Measurements from ENCODE around the gene MX2.

Gene MX2

DNA sequence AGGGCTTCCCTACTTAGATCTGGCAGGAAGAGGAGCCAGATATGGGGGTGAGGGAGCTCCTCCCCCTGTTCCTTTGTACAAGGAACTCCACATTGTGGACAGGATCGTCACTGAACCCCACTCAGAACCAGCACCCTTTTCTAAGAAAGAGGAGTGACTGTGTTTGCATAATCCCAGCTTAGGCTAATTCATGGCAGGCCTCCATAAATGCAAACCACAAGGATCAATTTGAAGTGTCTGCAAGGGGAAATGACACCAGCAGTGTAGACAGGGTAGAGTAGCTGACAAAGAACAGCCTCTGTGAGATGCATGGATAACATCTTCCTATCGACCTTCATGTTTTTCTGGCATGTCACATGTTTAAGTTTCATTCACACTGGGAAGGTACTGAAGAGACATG lies 75.9 kb downstream of the MX2 start:
- ChIA-PET CTCF (interaction anchor here (0.8 to 1.0 kb wide), 2 partner anchors 11 to 154 kb away, joined by 3 to 4 read pairs; no protein-coding TSS in a partner anchor), POLR2A (no interaction called here)
- Histone ChIP-seq H3K36me3 (ENCODE audit: control insufficient read depth in 4 of 4, insufficient read depth in 4 of 4, low read length in 3 of 4) (peaks cover 0 to 77% (median 14%) of the 10 kb centered on the region in 4 experiments), H3K27me3 (replicated peaks in 2 of 5; ENCODE audit: control insufficient read depth in 4 of 5, insufficient read depth in 5 of 5, low read length in 4 of 5) (no peaks in the 10 kb centered on the region), H3K27ac (ENCODE audit: insufficient read depth in 1 of 2, low read depth in 1 of 2, low read length in 2 of 2, poor library complexity in 1 of 2, severe bottlenecking in 2 of 2) (no peak overlapping the region), H3K9me3 (ENCODE audit: control extremely low read depth in 1 of 5, control insufficient read depth in 4 of 5, insufficient read depth in 2 of 5, low read depth in 1 of 5, low read length in 4 of 5) (peaks cover 0 to 11% (median 3%) of the 10 kb centered on the region in 5 experiments), H3K4me3 (ENCODE audit: control insufficient read depth in 1 of 7, extremely low read depth in 1 of 7, insufficient read depth in 4 of 7, low read depth in 2 of 7, low read length in 6 of 7) (no peak overlapping the region), H3K4me1 (ENCODE audit: control extremely low read depth in 1 of 4, control insufficient read depth in 4 of 4, insufficient read depth in 4 of 4, low read length in 3 of 4) (no peaks in the 10 kb centered on the region)
- no peak for DNase-seq
- WGBS (ENCODE audit: insufficient coverage): 64% methylated on average over 1 of the region's 2 CpGs

DNA sequence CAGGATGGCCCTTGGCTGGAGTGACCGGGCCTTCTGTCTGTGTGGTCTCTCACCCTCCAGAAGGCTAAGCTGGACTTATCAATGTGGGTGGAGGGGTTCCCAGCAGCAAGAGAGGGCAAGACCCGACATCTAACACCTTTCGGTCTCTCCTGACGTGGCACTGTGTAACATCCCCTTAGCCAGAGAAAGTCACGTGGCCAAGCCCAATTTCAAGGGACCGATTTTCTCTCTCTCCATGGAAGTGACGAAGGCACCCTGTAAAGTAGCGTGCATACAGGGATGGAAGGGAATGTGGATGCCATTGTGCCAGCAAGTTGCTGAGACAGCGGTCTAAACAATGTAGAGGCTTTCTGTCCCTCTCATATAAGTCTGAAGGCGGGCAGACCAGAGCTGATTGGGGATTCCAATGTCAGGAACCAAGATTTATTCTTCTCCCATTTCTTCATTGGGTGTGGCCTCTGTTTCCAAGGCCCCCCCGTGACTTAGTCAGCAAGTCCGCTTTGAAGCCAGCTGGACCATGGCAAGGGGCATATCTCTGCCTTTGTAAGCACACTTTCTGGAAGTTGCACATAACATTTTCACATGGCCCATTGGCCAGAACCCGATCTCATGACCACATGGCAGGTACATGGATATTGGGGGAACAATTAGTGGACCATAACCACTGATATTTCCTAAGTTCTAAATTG lies 76.7 kb downstream of the MX2 start:
- Histone ChIP-seq H3K4me1 (ENCODE audit: control extremely low read depth in 1 of 4, control insufficient read depth in 4 of 4, insufficient read depth in 4 of 4, low read length in 3 of 4) (no peaks in the 10 kb centered on the region), H3K27ac (ENCODE audit: insufficient read depth in 1 of 2, low read depth in 1 of 2, low read length in 2 of 2, poor library complexity in 1 of 2, severe bottlenecking in 2 of 2) (no peak overlapping the region), H3K27me3 (replicated peaks in 2 of 5; ENCODE audit: control insufficient read depth in 4 of 5, insufficient read depth in 5 of 5, low read length in 4 of 5) (no peaks in the 10 kb centered on the region), H3K36me3 (ENCODE audit: control insufficient read depth in 4 of 4, insufficient read depth in 4 of 4, low read length in 3 of 4) (peaks cover 0 to 75% (median 17%) of the 10 kb centered on the region in 4 experiments), H3K4me3 (ENCODE audit: control insufficient read depth in 1 of 7, extremely low read depth in 1 of 7, insufficient read depth in 4 of 7, low read depth in 2 of 7, low read length in 6 of 7) (no peak overlapping the region), H3K9me3 (ENCODE audit: control extremely low read depth in 1 of 5, control insufficient read depth in 4 of 5, insufficient read depth in 2 of 5, low read depth in 1 of 5, low read length in 4 of 5) (peaks cover 0 to 11% (median under 1%) of the 10 kb centered on the region in 5 experiments)
- ChIA-PET CTCF (no interaction called here), POLR2A (no interaction called here)
- DNase-seq: no peak
- 98% methylated on average over 8 of the region's 13 CpGs for WGBS (ENCODE audit: insufficient coverage)

DNA sequence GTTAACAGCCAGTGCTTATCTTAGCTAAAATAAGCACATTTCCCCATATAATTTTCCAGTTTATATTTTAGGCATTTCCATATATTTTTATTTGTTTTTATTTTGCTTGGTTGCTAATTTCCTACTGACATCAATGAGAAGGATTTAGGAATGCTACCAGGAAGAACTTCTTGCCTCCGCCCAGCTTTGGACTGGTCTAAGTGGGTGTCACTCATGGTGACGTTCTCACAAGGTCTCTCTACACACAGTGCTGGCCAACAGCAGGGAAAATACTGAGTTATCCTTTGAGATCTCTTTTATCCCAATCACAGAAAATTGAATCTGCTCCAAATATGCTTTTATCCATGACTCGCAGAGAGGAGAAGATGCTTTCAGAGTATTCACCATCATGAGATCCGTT lies 77.4 kb downstream of the MX2 start:
- POLR2A ChIA-PET: no interaction called here
- WGBS (ENCODE audit: insufficient coverage): 68% methylated on average over 4 of the region's 4 CpGs

DNA sequence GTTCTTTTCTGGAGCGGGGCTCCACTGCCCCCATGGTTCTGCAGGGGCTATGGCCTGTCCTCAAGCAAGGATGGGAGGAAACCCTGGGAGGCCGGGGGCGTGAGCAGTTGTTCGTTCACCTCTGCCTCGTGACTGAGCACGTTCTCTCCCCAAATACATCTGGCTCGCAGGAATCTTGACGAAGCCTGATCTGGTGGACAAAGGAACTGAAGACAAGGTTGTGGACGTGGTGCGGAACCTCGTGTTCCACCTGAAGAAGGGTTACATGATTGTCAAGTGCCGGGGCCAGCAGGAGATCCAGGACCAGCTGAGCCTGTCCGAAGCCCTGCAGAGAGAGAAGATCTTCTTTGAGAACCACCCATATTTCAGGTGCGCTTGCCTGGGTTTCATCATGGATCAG lies 79.7 kb downstream of the MX2 start:
- Histone ChIP-seq H3K4me1 (ENCODE audit: control extremely low read depth in 1 of 4, control insufficient read depth in 4 of 4, insufficient read depth in 4 of 4, low read length in 3 of 4) (no peaks in the 10 kb centered on the region), H3K9me3 (ENCODE audit: control extremely low read depth in 1 of 5, control insufficient read depth in 4 of 5, insufficient read depth in 2 of 5, low read depth in 1 of 5, low read length in 4 of 5) (no peaks in the 10 kb centered on the region), H3K27ac (ENCODE audit: insufficient read depth in 1 of 2, low read depth in 1 of 2, low read length in 2 of 2, poor library complexity in 1 of 2, severe bottlenecking in 2 of 2) (no peak overlapping the region), H3K4me3 (ENCODE audit: control insufficient read depth in 1 of 7, extremely low read depth in 1 of 7, insufficient read depth in 4 of 7, low read depth in 2 of 7, low read length in 6 of 7) (no peak overlapping the region), H3K36me3 (ENCODE audit: control insufficient read depth in 4 of 4, insufficient read depth in 4 of 4, low read length in 3 of 4) (peaks cover 0 to 59% (median 18%) of the 10 kb centered on the region in 4 experiments), H3K27me3 (replicated peaks in 2 of 5; ENCODE audit: control insufficient read depth in 4 of 5, insufficient read depth in 5 of 5, low read length in 4 of 5) (no peaks in the 10 kb centered on the region)
- DNase-seq: no peak
- POLR2A ChIA-PET: no interaction called here
- CTCF ChIA-PET: no interaction called here
- 98% methylated on average over 11 of the region's 14 CpGs for whole genome bisulfite sequencing (ENCODE audit: insufficient coverage)

More for the DNA sequence above, 77.4 kb downstream of the MX2 start:
- H3K27ac ChIP-seq (ENCODE audit: insufficient read depth in 1 of 2, low read depth in 1 of 2, low read length in 2 of 2, poor library complexity in 1 of 2, severe bottlenecking in 2 of 2): no peak overlapping the region
- CTCF ChIA-PET: no interaction called here
- H3K9me3 ChIP-seq (ENCODE audit: control extremely low read depth in 1 of 5, control insufficient read depth in 4 of 5, insufficient read depth in 2 of 5, low read depth in 1 of 5, low read length in 4 of 5): peaks cover 0 to 10% (median 0%) of the 10 kb centered on the region in 5 experiments
- no peak overlapping the region for H3K4me3 ChIP-seq (ENCODE audit: control insufficient read depth in 1 of 7, extremely low read depth in 1 of 7, insufficient read depth in 4 of 7, low read depth in 2 of 7, low read length in 6 of 7)
- no peaks in the 10 kb centered on the region for H3K4me1 ChIP-seq (ENCODE audit: control extremely low read depth in 1 of 4, control insufficient read depth in 4 of 4, insufficient read depth in 4 of 4, low read length in 3 of 4)
- no peak for DNase-seq
- H3K36me3 ChIP-seq (ENCODE audit: control insufficient read depth in 4 of 4, insufficient read depth in 4 of 4, low read length in 3 of 4): peaks cover 0 to 74% (median 17%) of the 10 kb centered on the region in 4 experiments
- no peaks in the 10 kb centered on the region for H3K27me3 ChIP-seq (replicated peaks in 2 of 5; ENCODE audit: control insufficient read depth in 4 of 5, insufficient read depth in 5 of 5, low read length in 4 of 5)

DNA sequence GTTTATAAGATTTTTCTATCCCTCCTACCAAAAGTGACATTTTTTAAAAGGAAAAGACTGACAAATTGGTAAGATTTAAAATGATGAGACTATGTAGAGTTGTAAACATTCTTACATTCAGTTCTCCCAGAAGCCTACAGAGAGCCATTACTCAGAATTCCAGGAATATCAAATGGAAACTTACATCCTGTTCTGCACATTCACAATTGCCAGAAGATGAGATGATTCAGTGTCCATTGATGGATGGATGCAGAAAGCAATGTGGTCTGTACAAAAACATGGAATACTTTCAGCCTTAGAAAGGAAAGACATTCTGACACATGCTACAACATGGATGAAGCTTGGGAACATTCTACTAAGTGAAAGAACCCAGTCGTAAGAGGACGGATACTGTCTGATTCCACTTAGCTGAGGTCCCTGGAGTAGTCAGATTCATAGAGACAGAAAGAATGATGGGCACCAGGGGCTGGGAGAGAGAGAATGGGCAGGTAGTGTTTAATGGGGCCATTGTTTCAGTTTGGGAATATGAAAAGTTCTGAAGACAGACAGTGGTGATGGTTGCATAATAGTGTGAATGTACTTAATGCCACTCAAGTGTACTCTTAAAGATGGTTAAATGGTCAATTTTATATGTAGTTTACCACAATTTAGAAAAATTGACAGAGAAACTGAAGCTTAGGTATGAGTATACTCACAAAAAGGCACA lies 80.8 kb downstream of the MX2 start:
- CTCF ChIA-PET: interaction anchor here (1.1 kb wide), 1 partner anchor 159 kb away, joined by 3 read pairs; no protein-coding TSS in a partner anchor
- DNase-seq: no peak

DNA sequence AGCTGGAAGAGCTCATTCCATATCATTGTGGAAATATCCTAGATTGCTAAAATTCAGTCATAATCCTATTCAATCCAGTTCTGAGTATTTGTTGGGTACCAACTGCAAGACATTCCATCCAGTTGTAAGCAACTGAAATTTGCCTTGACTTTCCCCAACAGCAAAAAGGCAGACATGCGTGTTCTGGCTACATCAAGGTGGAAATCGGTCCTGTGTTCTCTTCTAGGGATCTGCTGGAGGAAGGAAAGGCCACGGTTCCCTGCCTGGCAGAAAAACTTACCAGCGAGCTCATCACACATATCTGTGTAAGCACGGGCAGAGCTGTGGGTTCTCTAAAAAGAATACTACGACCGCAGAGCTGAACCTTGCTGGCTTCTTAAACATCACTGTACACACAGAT lies 81.7 kb downstream of the MX2 start:
- no peak overlapping the region for H3K4me3 ChIP-seq (ENCODE audit: control insufficient read depth in 1 of 7, extremely low read depth in 1 of 7, insufficient read depth in 4 of 7, low read depth in 2 of 7, low read length in 6 of 7)
- 97% methylated on average over 7 of the region's 7 CpGs for WGBS (ENCODE audit: insufficient coverage)
- H3K27me3 ChIP-seq (replicated peaks in 2 of 5; ENCODE audit: control insufficient read depth in 4 of 5, insufficient read depth in 5 of 5, low read length in 4 of 5): no peaks in the 10 kb centered on the region
- DNase-seq: no peak
- H3K27ac ChIP-seq (ENCODE audit: insufficient read depth in 1 of 2, low read depth in 1 of 2, low read length in 2 of 2, poor library complexity in 1 of 2, severe bottlenecking in 2 of 2): no peak overlapping the region
- ChIA-PET POLR2A (no interaction called here), CTCF (interaction anchor here (0.9 to 1.1 kb wide), 2 partner anchors 9 to 160 kb away, joined by 3 read pairs; no protein-coding TSS in a partner anchor)
- no peaks in the 10 kb centered on the region for H3K4me1 ChIP-seq (ENCODE audit: control extremely low read depth in 1 of 4, control insufficient read depth in 4 of 4, insufficient read depth in 4 of 4, low read length in 3 of 4)
- peaks cover 0 to 49% (median 16%) of the 10 kb centered on the region in 4 experiments for H3K36me3 ChIP-seq (ENCODE audit: control insufficient read depth in 4 of 4, insufficient read depth in 4 of 4, low read length in 3 of 4)
- H3K9me3 ChIP-seq (ENCODE audit: control extremely low read depth in 1 of 5, control insufficient read depth in 4 of 5, insufficient read depth in 2 of 5, low read depth in 1 of 5, low read length in 4 of 5): no peaks in the 10 kb centered on the region

More for the DNA sequence above, 80.8 kb downstream of the MX2 start:
- Histone ChIP-seq H3K27ac (ENCODE audit: insufficient read depth in 1 of 2, low read depth in 1 of 2, low read length in 2 of 2, poor library complexity in 1 of 2, severe bottlenecking in 2 of 2) (no peak overlapping the region), H3K9me3 (ENCODE audit: control extremely low read depth in 1 of 5, control insufficient read depth in 4 of 5, insufficient read depth in 2 of 5, low read depth in 1 of 5, low read length in 4 of 5) (no peaks in the 10 kb centered on the region), H3K4me3 (ENCODE audit: control insufficient read depth in 1 of 7, extremely low read depth in 1 of 7, insufficient read depth in 4 of 7, low read depth in 2 of 7, low read length in 6 of 7) (no peak overlapping the region), H3K36me3 (ENCODE audit: control insufficient read depth in 4 of 4, insufficient read depth in 4 of 4, low read length in 3 of 4) (peaks cover 0 to 57% (median 16%) of the 10 kb centered on the region in 4 experiments), H3K4me1 (ENCODE audit: control extremely low read depth in 1 of 4, control insufficient read depth in 4 of 4, insufficient read depth in 4 of 4, low read length in 3 of 4) (no peaks in the 10 kb centered on the region), H3K27me3 (replicated peaks in 2 of 5; ENCODE audit: control insufficient read depth in 4 of 5, insufficient read depth in 5 of 5, low read length in 4 of 5) (no peaks in the 10 kb centered on the region)
- 100% methylated on average over 2 of the region's 2 CpGs for WGBS (ENCODE audit: insufficient coverage)
- POLR2A ChIA-PET: no interaction called here

Data from common myeloid progenitor, CD34-positive (primary cell).